ENCODE results near the gene IFNL3.

Gene IFNL3

GRCh38 chr19:39212375-39212742 is 32.4 kb downstream of the IFNL3 start:
- in situ Hi-C loops (cut with MboI; ENCODE audit: low sequenced_read_pairs, unreplicated experiment): no loop called here
- TF ChIP-seq CTCF (IDR thresholded peaks at IDR 0.05; ENCODE audit: borderline replicate concordance, control extremely low read depth, extremely low read depth, insufficient read depth, missing control alignments): peak; percentile 32
- peak; percentile 57 for DNase-seq (ENCODE audit: low spot score)

GRCh38 chr19:39211731-39212374 is 33.0 kb downstream of the IFNL3 start:
- no peak for DNase-seq (ENCODE audit: low spot score)
- in situ Hi-C loops (cut with MboI; ENCODE audit: low sequenced_read_pairs, unreplicated experiment): no loop called here
- no peak for TF ChIP-seq CTCF (IDR thresholded peaks at IDR 0.05; ENCODE audit: borderline replicate concordance, control extremely low read depth, extremely low read depth, insufficient read depth, missing control alignments)

GRCh38 chr19:39209196-39209595 is 35.6 kb downstream of the IFNL3 start:
- in situ Hi-C loops (cut with MboI; ENCODE audit: low sequenced_read_pairs, unreplicated experiment): no loop called here
- no peak for DNase-seq (ENCODE audit: low spot score)
- TF ChIP-seq CTCF (IDR thresholded peaks at IDR 0.05; ENCODE audit: borderline replicate concordance, control extremely low read depth, extremely low read depth, insufficient read depth, missing control alignments): no peak

DNA sequence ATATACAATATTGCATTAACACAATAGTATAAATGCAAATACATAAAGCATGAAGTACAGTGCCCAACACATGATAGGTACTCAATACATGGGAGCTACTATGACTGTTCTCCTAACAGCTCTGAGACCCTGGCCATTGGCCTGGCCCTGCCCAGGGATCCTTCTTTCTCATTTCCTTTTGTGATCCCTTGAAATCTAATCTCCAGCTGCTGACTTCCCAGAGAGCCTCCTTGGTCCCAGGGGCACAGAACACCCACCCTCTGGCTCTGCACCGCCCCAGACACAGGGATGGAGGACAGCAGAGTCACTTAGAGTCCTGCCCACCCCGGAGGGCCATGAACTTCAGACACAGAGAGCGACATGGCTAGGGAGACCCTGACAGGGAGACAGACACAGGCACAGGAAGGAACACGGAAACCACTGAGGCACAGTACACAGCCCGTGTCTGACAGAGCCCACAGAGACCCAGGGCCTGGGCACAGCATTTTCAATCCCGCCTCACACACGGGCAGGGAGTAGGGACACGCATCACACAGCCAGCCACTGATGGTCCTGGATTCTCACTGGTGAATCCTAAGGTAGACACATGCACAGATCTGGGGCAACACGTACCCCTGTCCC is 36.5 kb downstream of the IFNL3 start:
- in situ Hi-C loops (cut with MboI; ENCODE audit: low sequenced_read_pairs, unreplicated experiment): no loop called here
- TF ChIP-seq CTCF (IDR thresholded peaks at IDR 0.05; ENCODE audit: borderline replicate concordance, control extremely low read depth, extremely low read depth, insufficient read depth, missing control alignments): no peak
- peak; percentile 4 for DNase-seq (ENCODE audit: low spot score)

- in situ Hi-C loops (cut with MboI; ENCODE audit: low sequenced_read_pairs, unreplicated experiment): no loop called here
- no peak for DNase-seq (ENCODE audit: low spot score)
- no peak for TF ChIP-seq CTCF (IDR thresholded peaks at IDR 0.05; ENCODE audit: borderline replicate concordance, control extremely low read depth, extremely low read depth, insufficient read depth, missing control alignments)
These were observed 37.4 kb downstream of the IFNL3 start for GRCh38 chr19:39207293-39207836.

DNA sequence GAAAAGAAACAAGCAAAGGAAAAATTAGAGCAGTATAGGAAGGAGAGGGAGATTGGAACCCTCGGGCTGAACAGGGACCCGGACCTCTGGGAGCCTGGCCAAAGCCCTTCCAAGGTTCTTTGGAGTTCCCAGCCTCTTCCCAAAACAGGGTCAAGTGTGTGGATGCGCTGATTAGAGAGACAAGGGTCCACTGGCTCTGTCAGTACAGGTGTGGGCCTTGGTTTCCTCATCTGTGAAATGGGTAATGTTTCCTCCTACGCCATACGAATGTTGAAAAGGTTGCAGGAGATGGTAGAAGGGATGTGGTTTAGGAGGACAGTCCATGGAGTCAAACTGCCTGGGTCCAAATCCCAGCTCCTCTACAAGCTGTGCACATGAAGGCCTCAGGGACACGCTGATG is 38.7 kb downstream of the IFNL3 start:
- in situ Hi-C loops (cut with MboI; ENCODE audit: low sequenced_read_pairs, unreplicated experiment): no loop called here
- DNase-seq (ENCODE audit: low spot score): no peak
- no peak for TF ChIP-seq CTCF (IDR thresholded peaks at IDR 0.05; ENCODE audit: borderline replicate concordance, control extremely low read depth, extremely low read depth, insufficient read depth, missing control alignments)
